HepG2 (cell line): ENCODE measurements around the gene FN1. TPM values are rescaled to one million over a fixed set of nuclear protein-coding genes. Genes with fewer than 3 reads are reported as not detected.

ENCODE experiments used
- ATAC-seq: fragments of 200-7000 bp; cut with Tn5 transposase; 3 replicates; pipeline ENCODE4 v1.9.1; 2020; ENCODE audit warnings: mild to moderate bottlenecking, moderate library complexity
- BruUV-seq: library from RNA; stranded (reverse); fragments of 400-500 nt; replicated peaks from 2 replicates; lab custom pipeline; 2021; lab: Mats Ljungman, UMichigan
- CTCF ChIA-PET: fragments of 300-600 bp; formaldehyde crosslinking; extraction: SDS; loops from one replicate; lab custom pipeline; 2021; ENCODE audit warnings: low total read pairs, inconsistent platforms, low intra/inter-chr PET ratio; lab: Yijun Ruan, JAX
- POLR2A ChIA-PET: fragments of 350-600 bp; sonication (Branson Sonifier 250); formaldehyde crosslinking; loops from one replicate; lab custom pipeline; 2020; ENCODE audit warnings: antibody characterized with exemption, inconsistent platforms; lab: Yijun Ruan, JAX
- DNase-seq: peaks from one replicate; pipeline ENCODE4 v3.0.0-alpha.2; 2015; ENCODE audit warnings: low spot score
- FAIRE-seq: peaks from 3 replicates; lab custom pipeline; 2011; peaks lifted over from hg19 to GRCh38; lab: Jason Lieb, UNC
- H2AFZ ChIP-seq: one replicate; pipeline ENCODE4 v1.6.1; 2011; ENCODE audit warnings: low read length, inconsistent platforms
- H3K27ac ChIP-seq: fragments of 300-600 bp; 3 replicates; pipeline ENCODE4 v1.8.0; 2011; ENCODE audit warnings: mixed run types, mild to moderate bottlenecking, mixed read lengths, low read length, inconsistent platforms; ENCODE audit not compliant: insufficient read depth; ENCODE audit errors: extremely low read length
- H3K27me3 ChIP-seq, 2 experiments: fragments of 200-600 bp in 1 of 2; 2 replicates in 1 of 2; 3 replicates in 1 of 2; pipeline versions ENCODE4 v1.6.0 to v1.8.0; 2011; ENCODE audit warnings: low read length in 2 of 2, mild to moderate bottlenecking in 2 of 2, moderate library complexity in 2 of 2, inconsistent platforms in 1 of 2; ENCODE audit not compliant: insufficient read depth in 2 of 2, control insufficient read depth in 1 of 2
- H3K36me3 ChIP-seq, 2 experiments: fragments of 200-600 bp in 1 of 2; replicated peaks in 1 of 2; 2 replicates in 1 of 2; 3 replicates in 1 of 2; pipeline versions ENCODE4 v1.5.1 to v1.8.0; 2011; ENCODE audit warnings: low read length in 2 of 2, inconsistent platforms in 1 of 2; ENCODE audit not compliant: insufficient read depth in 2 of 2, control insufficient read depth in 1 of 2
- H3K4me1 ChIP-seq: 2 replicates; pipeline ENCODE4 v1.5.1; 2012; ENCODE audit warnings: low read length, inconsistent platforms; ENCODE audit not compliant: insufficient read depth
- H3K4me2 ChIP-seq: 2 replicates; pipeline ENCODE4 v1.6.0; 2011; ENCODE audit warnings: low read depth, low read length, inconsistent platforms
- H3K4me3 ChIP-seq, 3 experiments: fragments of 200-600 bp in 1 of 3; sonication (generic), shearing (Covaris generic) in 1 of 3; replicated peaks in 1 of 3; 2 replicates each; pipeline ENCODE4 v1.5.1; 2011 to 2016; ENCODE audit warnings: low read length in 3 of 3, inconsistent platforms in 2 of 3, low read depth in 2 of 3, mild to moderate bottlenecking in 2 of 3, control low read depth in 1 of 3, mixed read lengths in 1 of 3; ENCODE audit not compliant: insufficient read depth in 1 of 3
- H3K79me2 ChIP-seq: one replicate; pipeline ENCODE4 v1.6.1; 2011; ENCODE audit warnings: low read length, inconsistent platforms; ENCODE audit not compliant: insufficient read depth
- H3K9ac ChIP-seq: 2 replicates; pipeline ENCODE4 v1.6.0; 2011; ENCODE audit warnings: mild to moderate bottlenecking, low read depth, low read length, inconsistent platforms; ENCODE audit not compliant: insufficient read depth
- H3K9me3 ChIP-seq: 2 replicates; pipeline ENCODE4 v1.5.1; 2012; ENCODE audit warnings: mild to moderate bottlenecking, low read length
- H4K20me1 ChIP-seq: 2 replicates; pipeline ENCODE4 v1.6.0; 2011; ENCODE audit warnings: inconsistent platforms, mild to moderate bottlenecking, low read length, moderate library complexity; ENCODE audit not compliant: insufficient read depth
- DR1 ChIP-seq: sonication (generic); formaldehyde crosslinking; IDR thresholded peaks from 2 replicates; pipeline ENCODE4 v1.8.0; 2021; ENCODE audit warnings: mild to moderate bottlenecking, missing genetic modification reagents, inconsistent platforms
- GRHL1 ChIP-seq: sonication (generic); formaldehyde crosslinking; conservative IDR thresholded peaks from 2 replicates; pipeline ENCODE4 v1.8.0; 2022; ENCODE audit warnings: missing genetic modification reagents
- HOMEZ ChIP-seq: IDR thresholded peaks from 2 replicates; pipeline ENCODE4 v1.6.1; 2016; ENCODE audit warnings: low read depth
- PAF1 ChIP-seq: IDR thresholded peaks from 2 replicates; pipeline ENCODE4 v1.6.1; 2016; ENCODE audit warnings: missing genetic modification reagents, missing compliant biosample characterization
- RBM22 ChIP-seq: fragments of 200-400 bp; formaldehyde crosslinking; optimal IDR thresholded peaks from 2 replicates; pipeline ENCODE3; 2017; ENCODE audit warnings: mild to moderate bottlenecking, low read length, moderate library complexity
- THRA ChIP-seq: sonication (generic); formaldehyde crosslinking; IDR thresholded peaks from 2 replicates; pipeline ENCODE4 v1.4.0; 2020; ENCODE audit warnings: missing genetic modification reagents, borderline replicate concordance
- TOE1 ChIP-seq: sonication (generic); formaldehyde crosslinking; IDR thresholded peaks from 2 replicates; pipeline ENCODE4 v1.4.0; 2020; ENCODE audit warnings: mild to moderate bottlenecking, missing genetic modification reagents
- TP53 ChIP-seq: sonication (generic); formaldehyde crosslinking; conservative IDR thresholded peaks from 2 replicates; pipeline ENCODE4 v1.4.0; 2020; ENCODE audit warnings: missing genetic modification reagents
- ZBTB43 ChIP-seq: sonication (generic); formaldehyde crosslinking; conservative IDR thresholded peaks from 2 replicates; pipeline ENCODE4 v1.4.0; 2020; ENCODE audit warnings: missing genetic modification reagents
- ZNF580 ChIP-seq: IDR thresholded peaks from 2 replicates; pipeline ENCODE4 v1.6.1; 2016; ENCODE audit warnings: low read depth, borderline replicate concordance
- ZNF609 ChIP-seq: sonication (generic); formaldehyde crosslinking; IDR thresholded peaks from 2 replicates; pipeline ENCODE4 v1.4.0; 2020; ENCODE audit warnings: mild to moderate bottlenecking, missing genetic modification reagents, borderline replicate concordance
- ZSCAN12 ChIP-seq: sonication (generic); formaldehyde crosslinking; IDR thresholded peaks from 2 replicates; pipeline ENCODE4 v1.9.0; 2021; ENCODE audit warnings: mild to moderate bottlenecking, missing genetic modification reagents
- ZSCAN9 ChIP-seq: IDR thresholded peaks from 2 replicates; pipeline ENCODE4 v1.6.1; 2016; ENCODE audit warnings: borderline replicate concordance
- WGBS: methylation state at CpG from one replicate; pipeline ENCODE4 v1.1.6; 2017; ENCODE audit warnings: low lambda C conversion rate; 5-methylcytosine and 5-hydroxymethylcytosine counted together
- in situ Hi-C: cut with HindIII; loops from 2 replicates; pipeline ENCODE4 v1.10.0; 2017; ENCODE audit warnings: low pct_unique_long_range_greater_than_20kb; ENCODE audit not compliant: extremely low pct_ligation_motif_present
- intact Hi-C: fragments of 100-400 bp; cut with micrococcal nuclease; formaldehyde crosslinking; loops from one replicate; pipeline ENCODE4 v1.10.0; 2022; ENCODE audit not compliant: unreplicated experiment
- polyA plus RNA-seq, 8 experiments: library from polyadenylated mRNA; depleted of rRNA in 3 of 8; stranded (reverse) in 7 of 8; unstranded in 1 of 8; fragments of >200 nt; fragmentation: Illumina TruSeq in 4 of 8; extraction: Trizol in 4 of 8; gene quantifications; 2 replicates each; pipeline versions ENCODE4 v1.2.1 to v1.2.3, GENCODE V29; 2011 to 2016; ENCODE audit warnings: low read depth in 4 of 8, missing spikeins in 1 of 8, mixed read lengths in 1 of 8; ENCODE audit not compliant: insufficient read depth in 1 of 8
- total RNA-seq, 5 experiments: library from RNA; depleted of rRNA; stranded (reverse); fragments of >200 nt; fragmentation: Illumina TruSeq; extraction: Trizol; gene quantifications; 2 replicates each; pipeline ENCODE4 v1.2.3, GENCODE V29; 2016; ENCODE audit warnings: low read depth in 1 of 5

The FN1 gene
- total and polyA plus RNA-seq, 2 of the 13 experiments (the other 11 are each of a cell fraction or from before 2014, with no cell fraction given): 1,847 to 6,471 TPM

- WGBS: 44% methylated on average over 2 of the region's 2 CpGs
- H3K4me2 ChIP-seq: peak overlapping the region; percentile 73
- POLR2A ChIA-PET: interaction anchor here (0.7 to 7.6 kb wide), 9 partner anchors 9 to 377 kb away, joined by 3 to 118 read pairs (median 4); partner anchors contain the start of gene FN1
- peak; percentile 96 for TF ChIP-seq RBM22
- TF ChIP-seq ZNF609 (CRISPR knock-in tag): no peak
- TF ChIP-seq HOMEZ: no peak
- peak; percentile 64; the same call in 1 of the 2 replicates for TF ChIP-seq PAF1 (CRISPR knock-in tag)
- no peak for TF ChIP-seq GRHL1 (CRISPR knock-in tag)
- no peak for TF ChIP-seq ZSCAN12 (CRISPR knock-in tag)
- 0 out of 2 replicates have a peak, but pooled peaks have one; percentile 28 for TF ChIP-seq ZBTB43 (CRISPR knock-in tag)
- no peak for TF ChIP-seq TOE1 (CRISPR knock-in tag)
- TF ChIP-seq ZSCAN9 (CRISPR knock-in tag): no peak
- no peak for TF ChIP-seq ZNF580 (CRISPR knock-in tag)
- no peak for TF ChIP-seq THRA
- TF ChIP-seq TP53 (CRISPR knock-in tag): no peak
- TF ChIP-seq DR1: no peak
These were observed 19.2 kb downstream of the FN1 start for GRCh38 chr2:215416656-215417055.

More at GRCh38 chr2:215416656-215417055, 19.2 kb downstream of the FN1 start:
- FAIRE-seq (no peak), ATAC-seq (no peak), DNase-seq (no peak)
- Histone ChIP-seq H3K27me3 (no peaks in the 10 kb centered on the region), H3K79me2 (peaks cover 47% of the 10 kb centered on the region), H3K4me3 (peak overlapping the region in 2 of 3 experiments; percentile 4 to 13; a peak in 2 of 6 replicates), H3K9me3 (no peaks in the 10 kb centered on the region), H3K27ac (peak overlapping the region; percentile 77), H3K36me3 (peaks cover 23 to 70% of the 10 kb centered on the region in 2 experiments), H3K4me1 (peaks cover 89% of the 10 kb centered on the region), H4K20me1 (0 out of 2 replicates have a peak, but pooled peaks cover 2% of the 10 kb centered on the region), H3K9ac (peak overlapping the region; percentile 36; the same call in 1 of the 2 replicates), H2AFZ (no peak overlapping the region)
- CTCF ChIA-PET: no interaction called here
- BruUV-seq: no TSS peak
- intact Hi-C loops: loop anchor here (5.0 kb wide), 4 partner anchors 201 to 506 kb away; no protein-coding TSS in a partner anchor
- in situ Hi-C loops: no loop called here
